Measurements from ENCODE around the gene KIRREL3. TPM values are rescaled to one million over a fixed set of nuclear protein-coding genes. Genes with fewer than 3 reads are reported as not detected.
A peak's percentile ranks its signal among the peaks of the same experiment; 100 is the strongest.

Gene KIRREL3
- total RNA-seq, 2 donors from 2014 or later, result not detected

DNA sequence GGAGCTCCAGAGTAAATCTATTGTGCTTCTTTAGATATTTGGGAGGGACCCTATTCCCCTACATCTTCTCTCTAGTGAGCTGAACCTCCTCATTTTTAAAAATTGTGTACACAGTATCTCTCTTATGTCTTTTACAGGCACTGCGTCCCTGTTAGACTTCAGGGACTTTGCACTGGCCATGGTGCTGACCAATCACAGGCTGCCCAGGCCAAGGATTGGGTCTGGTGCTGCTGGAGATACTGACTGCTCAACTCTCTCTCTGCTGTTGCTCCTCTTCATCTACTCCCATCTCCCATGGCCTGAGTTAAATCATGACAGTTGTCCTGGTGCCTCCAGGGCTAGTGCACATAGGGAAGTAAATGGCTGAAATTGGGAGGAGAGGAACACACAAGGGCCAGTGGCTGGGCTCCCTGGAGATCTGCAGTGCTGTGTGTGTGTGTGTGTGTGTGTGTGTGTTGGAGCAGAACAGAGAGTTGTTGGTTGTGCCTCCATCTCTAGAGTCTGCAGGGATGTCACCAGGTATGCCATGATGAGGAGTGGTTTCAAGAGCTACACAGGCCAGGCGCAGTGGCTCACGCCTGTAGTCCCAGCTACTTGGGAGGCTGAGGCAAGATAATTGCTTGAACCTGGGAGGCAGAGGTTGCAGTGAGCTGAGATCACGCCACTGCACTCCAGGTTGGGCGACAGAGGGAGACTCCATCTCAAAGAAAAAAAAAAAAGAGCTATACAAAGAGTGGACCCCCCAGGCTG lies 489.8 kb downstream of the KIRREL3 start:
- Mint-ChIP-seq H3K27ac (no peak overlapping the region), H3K9me3 (no peaks in the 10 kb centered on the region), H3K36me3 (no peaks in the 10 kb centered on the region)
- DNase-seq (ENCODE audit: low spot score in 2 of 2) (no peak), ATAC-seq (no peak)

DNA sequence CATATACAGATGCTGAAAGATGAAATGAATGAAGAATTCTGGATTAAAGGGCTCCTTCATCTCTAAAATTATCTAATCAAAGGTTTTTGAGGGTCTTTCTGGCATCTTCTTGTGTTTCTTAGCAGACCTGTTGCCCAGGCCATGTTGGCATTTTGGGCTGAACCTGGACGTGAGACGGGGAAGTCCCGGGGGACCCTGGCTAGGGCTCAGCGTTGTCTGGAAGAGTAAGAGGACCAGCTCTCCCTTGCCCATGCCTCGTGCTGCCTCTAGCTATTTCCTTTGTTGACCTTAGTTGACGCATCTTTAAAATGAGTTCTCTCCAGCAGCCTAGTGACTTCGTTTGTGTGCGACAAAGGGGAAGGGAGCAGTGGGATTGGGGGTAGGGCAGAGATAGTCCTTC lies 492.9 kb downstream of the KIRREL3 start:
- no peaks in the 10 kb centered on the region for H3K36me3 Mint-ChIP-seq
- DNase-seq (ENCODE audit: low spot score in 2 of 2) (no peak), ATAC-seq (no peak)
- H3K9me3 Mint-ChIP-seq, result peaks cover 0 to 5% of the 10 kb centered on the region in 2 donors
- H3K27ac Mint-ChIP-seq, result no peak overlapping the region

DNA sequence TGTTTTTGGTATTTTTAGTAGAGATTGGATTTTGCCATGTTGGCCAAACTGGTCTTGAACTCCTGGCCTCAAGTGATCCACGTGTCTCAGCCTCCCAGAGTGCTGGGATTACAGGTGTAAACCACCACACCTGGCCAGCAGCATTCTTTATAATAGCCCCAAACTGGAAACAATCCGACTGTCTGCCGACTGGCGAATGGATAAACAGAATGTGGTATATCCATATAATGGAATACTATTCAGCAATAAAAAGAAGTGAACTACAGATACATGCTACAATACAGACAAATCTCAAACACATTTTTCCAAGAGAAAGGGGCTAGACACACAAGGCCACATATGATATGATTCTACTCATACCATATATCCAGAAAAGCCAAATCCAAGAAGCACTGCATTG lies 493.8 kb downstream of the KIRREL3 start:
- Mint-ChIP-seq H3K9me3 (peaks cover 0 to 5% of the 10 kb centered on the region in 2 donors), H3K36me3 (no peaks in the 10 kb centered on the region), H3K27ac (no peak overlapping the region)
- no peak for ATAC-seq
- DNase-seq (ENCODE audit: low spot score in 2 of 2), result no peak

- Mint-ChIP-seq H3K36me3 (no peaks in the 10 kb centered on the region), H3K27ac (no peak overlapping the region), H3K9me3 (peaks cover 0 to 5% of the 10 kb centered on the region in 2 donors)
- ATAC-seq (no peak), DNase-seq (ENCODE audit: low spot score in 2 of 2) (no peak)
Observed at GRCh38 chr11:126502982-126503381, 497.6 kb downstream of the KIRREL3 start.

- DNase-seq (ENCODE audit: low spot score in 2 of 2), result no peak
- no peak for ATAC-seq
- H3K9me3 Mint-ChIP-seq, result peaks cover 0 to 5% of the 10 kb centered on the region in 2 donors
- no peaks in the 10 kb centered on the region for H3K36me3 Mint-ChIP-seq
- H3K27ac Mint-ChIP-seq, result no peak overlapping the region
Observed at GRCh38 chr11:126502159-126502558, 498.4 kb downstream of the KIRREL3 start.

DNA sequence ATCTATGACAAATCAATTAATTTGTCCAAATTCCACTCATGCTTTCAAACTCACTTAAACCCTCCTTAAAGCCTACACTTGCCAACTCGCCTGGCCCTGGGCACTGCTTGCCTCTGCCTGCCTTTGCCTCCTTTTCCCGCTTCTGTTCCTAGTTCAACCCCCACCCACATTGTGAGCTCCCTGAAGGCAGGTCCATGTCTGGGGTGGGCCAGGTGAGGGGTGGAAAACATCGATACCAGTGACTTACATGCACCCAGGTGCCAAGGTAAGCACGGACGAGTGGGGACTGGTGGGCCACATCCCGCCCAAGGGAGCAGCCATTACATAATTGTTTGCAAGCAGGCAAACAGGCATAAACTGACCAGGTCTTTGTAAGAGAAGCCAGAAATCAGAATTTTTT lies 498.9 kb downstream of the KIRREL3 start:
- ATAC-seq, result no peak
- no peak for DNase-seq (ENCODE audit: low spot score in 2 of 2)
- Mint-ChIP-seq H3K36me3 (no peaks in the 10 kb centered on the region), H3K27ac (no peak overlapping the region), H3K9me3 (peaks cover 0 to 5% of the 10 kb centered on the region in 2 donors)

DNA sequence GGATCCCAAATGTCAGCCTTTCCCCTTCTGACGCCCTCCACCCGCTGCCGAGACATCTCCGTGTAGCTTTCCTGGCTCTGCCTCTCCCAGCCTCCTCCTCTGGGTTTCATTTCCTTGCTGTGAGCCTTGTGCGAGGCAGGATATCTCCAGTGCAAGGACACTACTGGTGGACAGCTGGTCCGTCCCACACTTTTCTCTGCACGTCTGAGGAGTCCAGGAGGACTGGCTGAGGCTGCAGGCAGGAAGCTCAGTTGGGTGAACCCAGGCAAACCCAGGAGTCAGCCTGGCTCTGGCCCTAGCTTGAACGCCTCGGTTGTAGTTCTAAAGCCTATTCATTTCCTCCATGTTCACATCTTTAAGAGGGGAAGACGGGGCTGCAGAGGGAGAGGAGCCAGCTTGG lies 499.6 kb downstream of the KIRREL3 start:
- DNase-seq (ENCODE audit: low spot score in 2 of 2), result no peak
- Mint-ChIP-seq H3K27ac (no peak overlapping the region), H3K9me3 (peaks cover 0 to 5% of the 10 kb centered on the region in 2 donors)

GRCh38 chr11:126499131-126499752 lies 501.3 kb downstream of the KIRREL3 start:
- DNase-seq (ENCODE audit: low spot score in 2 of 2) (no peak), ATAC-seq (no peak)
- Mint-ChIP-seq H3K9me3 (peaks cover 0 to 2% of the 10 kb centered on the region in 2 donors), H3K36me3 (no peaks in the 10 kb centered on the region), H3K27ac (no peak overlapping the region)

More for the DNA sequence above, 499.6 kb downstream of the KIRREL3 start:
- H3K36me3 Mint-ChIP-seq, result no peaks in the 10 kb centered on the region
- ATAC-seq, result no peak

GRCh38 chr11:126498281-126498680 lies 502.3 kb downstream of the KIRREL3 start:
- Mint-ChIP-seq H3K9me3 (no peaks in the 10 kb centered on the region), H3K36me3 (no peaks in the 10 kb centered on the region), H3K27ac (peak overlapping the region in 1 of 2 donors; percentile 72)
- ATAC-seq (no peak), DNase-seq (ENCODE audit: low spot score in 2 of 2) (no peak)

GRCh38 chr11:126497581-126498122 lies 502.9 kb downstream of the KIRREL3 start:
- DNase-seq (ENCODE audit: low spot score in 2 of 2) (no peak), ATAC-seq (no peak)
- no peak overlapping the region for H3K27ac Mint-ChIP-seq
- no peaks in the 10 kb centered on the region for H3K9me3 Mint-ChIP-seq
- no peaks in the 10 kb centered on the region for H3K36me3 Mint-ChIP-seq

DNA sequence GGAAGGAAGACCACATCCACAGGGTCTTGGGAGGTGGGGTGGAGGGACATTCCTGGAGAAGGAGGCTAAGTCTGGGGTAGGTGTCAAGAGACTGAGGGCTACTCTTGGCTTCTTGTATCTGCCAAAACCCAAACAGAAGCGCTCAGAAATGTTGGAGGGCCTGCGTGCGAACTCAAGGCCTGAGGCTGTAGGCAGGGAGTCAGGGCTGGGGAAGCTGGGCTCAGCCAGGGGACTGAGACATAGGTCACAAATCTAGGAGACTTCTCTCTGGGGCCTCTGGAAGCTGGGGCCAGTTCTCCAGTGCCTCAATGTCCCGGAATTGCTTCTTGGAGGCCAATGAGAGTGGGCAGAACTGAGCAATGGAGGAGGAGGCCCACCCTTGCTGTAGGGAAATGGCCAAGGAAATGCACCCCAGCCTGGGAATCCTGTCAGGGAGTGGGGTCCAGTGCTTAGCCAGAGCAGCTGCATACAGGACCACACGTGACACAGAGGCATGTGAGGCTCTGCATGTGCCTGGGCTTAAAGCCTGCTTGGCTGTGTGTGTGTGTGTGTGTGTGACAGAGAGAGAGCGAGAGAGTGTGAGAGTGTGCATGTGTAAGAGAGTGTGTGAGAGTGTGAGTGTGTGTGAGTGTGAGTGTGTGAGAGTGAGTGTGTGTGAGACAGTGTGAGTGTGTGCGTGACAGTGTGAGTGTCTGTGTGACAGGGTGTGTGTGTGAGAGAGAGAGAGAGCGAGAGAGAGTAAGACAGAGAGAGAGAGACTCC lies 503.8 kb downstream of the KIRREL3 start:
- DNase-seq (ENCODE audit: low spot score in 2 of 2) (no peak), ATAC-seq (no peak)
- peak overlapping the region in 1 of 2 donors; percentile 21 for H3K27ac Mint-ChIP-seq
- H3K9me3 Mint-ChIP-seq, result no peaks in the 10 kb centered on the region
- H3K36me3 Mint-ChIP-seq, result no peaks in the 10 kb centered on the region

GRCh38 chr11:126495281-126496220 lies 505.0 kb downstream of the KIRREL3 start:
- no peak for ATAC-seq
- Mint-ChIP-seq H3K9me3 (no peaks in the 10 kb centered on the region), H3K27ac (peak overlapping the region; percentile 39 to 50), H3K36me3 (no peaks in the 10 kb centered on the region)
- DNase-seq (ENCODE audit: low spot score in 2 of 2), result no peak

GRCh38 chr11:126494831-126495230 lies 505.7 kb downstream of the KIRREL3 start:
- H3K27ac Mint-ChIP-seq, result no peak overlapping the region
- ATAC-seq, result no peak
- no peak for DNase-seq (ENCODE audit: low spot score in 2 of 2)
- H3K9me3 Mint-ChIP-seq, result no peaks in the 10 kb centered on the region
- no peaks in the 10 kb centered on the region for H3K36me3 Mint-ChIP-seq

- no peaks in the 10 kb centered on the region for H3K36me3 Mint-ChIP-seq
- no peak overlapping the region for H3K27ac Mint-ChIP-seq
- H3K9me3 Mint-ChIP-seq, result no peaks in the 10 kb centered on the region
- ATAC-seq, result no peak
- no peak for DNase-seq (ENCODE audit: low spot score in 2 of 2)
Observed at GRCh38 chr11:126492331-126493082, 508.1 kb downstream of the KIRREL3 start.

DNA sequence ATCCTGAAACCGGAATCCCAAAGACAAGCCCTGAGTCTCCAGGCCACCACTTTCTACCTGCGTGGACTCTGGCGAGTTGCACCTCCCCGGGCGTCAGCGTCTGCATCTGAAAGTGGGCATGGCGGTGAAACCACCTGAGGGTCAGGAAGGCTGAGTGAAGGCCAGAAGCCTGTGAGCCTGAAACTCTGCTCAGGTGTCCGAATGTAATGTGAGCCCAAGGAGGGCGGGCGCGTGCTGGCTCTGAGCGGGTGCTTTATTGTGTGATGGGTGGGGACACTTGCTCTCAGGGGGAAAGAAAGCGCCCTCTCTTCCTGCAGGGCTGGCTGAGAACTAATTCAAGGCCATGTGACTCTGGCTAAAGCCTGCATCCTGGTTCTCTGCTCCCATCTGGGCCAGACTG lies 509.5 kb downstream of the KIRREL3 start:
- DNase-seq (ENCODE audit: low spot score in 2 of 2) (no peak), ATAC-seq (no peak)
- Mint-ChIP-seq H3K36me3 (no peaks in the 10 kb centered on the region), H3K9me3 (no peaks in the 10 kb centered on the region), H3K27ac (no peak overlapping the region)
